Endometrial microvascular endothelial cells (primary cell): ENCODE results near the gene GINS1. TPM values are rescaled to one million over a fixed set of nuclear protein-coding genes. Genes with fewer than 3 reads are reported as not detected.

Source experiments
- total RNA-seq: library from RNA; depleted of rRNA; stranded (reverse); fragments of >200 nt; gene quantifications from one replicate; pipeline ENCODE4 v1.2.3, GENCODE V29; 2015; ENCODE audit errors: inconsistent ontology term

GINS1 gene
- total RNA-seq, 1 donor from 2014 or later = 21.7 TPM

Other genes starting within 250 kb of the GINS1 start
- 73.3 TPM for gene ENTPD6, start 212.0 kb upstream of the GINS1 start, total RNA-seq
- 126 TPM for gene PYGB, start 159.6 kb upstream of the GINS1 start, total RNA-seq
- gene ABHD12, start 16.8 kb upstream of the GINS1 start, total RNA-seq = 26.9 TPM
- gene NINL, start 177.9 kb downstream of the GINS1 start, total RNA-seq = 2.5 TPM
- 8.3 TPM for gene NANP, start 216.3 kb downstream of the GINS1 start, total RNA-seq